H1 (cell line): Measurements from ENCODE around the gene PTEN. TPM values are rescaled to one million over a fixed set of nuclear protein-coding genes. Genes with fewer than 3 reads are reported as not detected.

Experiments used
- ASH2L ChIP-seq: fragments of 200-600, 300-600 bp; sonication (generic); IDR thresholded peaks from one replicate; pipeline ENCODE4 v1.7.1; 2017; ENCODE audit warnings: low read length
- BCL11A ChIP-seq, 2 experiments: IDR thresholded peaks; one replicate each; pipeline ENCODE4 v1.6.1; 2011; ENCODE audit warnings: low read depth in 2 of 2, low read length in 2 of 2, mild to moderate bottlenecking in 2 of 2
- POU5F1 ChIP-seq: IDR thresholded peaks from 2 replicates; pipeline ENCODE4 v1.6.1; 2011; ENCODE audit warnings: low read depth, mild to moderate bottlenecking, low read length, moderate library complexity
- SP4 ChIP-seq: IDR thresholded peaks from 2 replicates; pipeline ENCODE4 v1.6.1; 2012; ENCODE audit warnings: low read length, inconsistent platforms
- TCF12 ChIP-seq: IDR thresholded peaks from 2 replicates; pipeline ENCODE4 v1.6.1; 2011; ENCODE audit warnings: low read depth, mild to moderate bottlenecking, low read length
- polyA plus RNA-seq, 7 experiments: library from polyadenylated mRNA; depleted of rRNA in 3 of 7; stranded (reverse) in 5 of 7; unstranded in 2 of 7; fragments of >200 nt in 5 of 7; fragments of 200-250 nt in 2 of 7; gene quantifications; 1 replicate in 5 of 7; 2 replicates in 1 of 7; 4 replicates in 1 of 7; pipeline versions ENCODE4 v1.2.1 to v1.2.3, GENCODE V29; 2011 to 2013; ENCODE audit warnings: missing spikeins in 2 of 7, mixed read lengths in 2 of 7
- total RNA-seq: library from RNA; stranded (reverse); fragmentation: NEBNext Ultra II Directional; extraction: Animal tissue kit (Norgen Biotek cat#: 25700); gene quantifications from 2 replicates; pipeline ENCODE4 v1.2.1, GENCODE V29; 2021

The PTEN gene
- total and polyA plus RNA-seq, 2 of the 8 experiments (the other 6 are each of a cell fraction or from before 2014, with no cell fraction given), result 6.3 to 48.7 TPM

DNA sequence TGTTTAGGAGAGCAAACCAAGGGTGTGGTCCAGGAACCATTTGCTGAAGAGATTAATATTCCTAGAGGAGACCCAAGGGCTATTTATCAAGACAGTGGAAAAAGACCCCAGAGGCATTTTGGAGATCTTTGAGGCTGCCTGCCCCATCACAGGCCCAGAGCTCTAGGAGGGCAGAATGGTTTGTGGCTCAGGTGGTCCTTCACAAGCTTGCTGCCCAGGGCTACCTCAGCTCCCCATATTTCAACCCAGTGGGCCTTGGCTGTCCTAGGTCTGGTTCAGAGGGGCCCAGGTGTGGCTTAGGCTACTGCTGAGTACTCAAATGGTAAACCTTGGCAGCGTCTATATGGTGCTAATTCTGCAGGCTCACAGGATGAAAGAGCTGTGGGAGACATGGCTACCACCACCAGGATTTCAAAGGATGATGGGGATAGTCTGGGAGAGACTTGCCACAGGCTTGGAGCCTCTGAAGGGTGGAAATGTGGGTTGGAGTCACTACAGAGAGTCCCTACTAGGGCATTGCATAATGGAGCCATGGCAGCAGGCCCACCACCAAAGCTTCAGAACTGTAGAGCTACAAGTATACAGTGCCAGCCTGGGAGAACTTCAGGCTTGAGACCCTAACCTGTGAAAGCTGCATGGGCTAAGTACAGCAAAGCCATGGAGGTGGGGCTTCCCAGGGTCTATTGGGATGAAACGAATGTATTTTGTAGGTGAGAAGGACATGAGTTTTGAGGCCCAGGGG lies 24.3 kb downstream of the PTEN start (continued):
- TF ChIP-seq ASH2L (no peak), TCF12 (no peak), POU5F1 (no peak), SP4 (no peak), BCL11A (IDR thresholded peaks at IDR 0.05; ENCODE audit: low read depth in 2 of 2, low read length in 2 of 2) (no peak)
